NT2/D1 (cell line): ENCODE results near the gene KIDINS220.

Source experiments
- SUZ12 ChIP-seq: IDR thresholded peaks from 2 replicates; pipeline ENCODE4 v1.6.1; 2011; ENCODE audit not compliant: insufficient read length, insufficient read depth; ENCODE audit errors: extremely low read depth
- YY1 ChIP-seq: IDR thresholded peaks from 2 replicates; pipeline ENCODE4 v1.6.1; 2011; ENCODE audit not compliant: insufficient read length, insufficient read depth
- ZNF274 ChIP-seq: IDR thresholded peaks from 2 replicates; pipeline ENCODE4 v1.6.1; 2011; ENCODE audit warnings: mild to moderate bottlenecking, low read depth, low read length

DNA sequence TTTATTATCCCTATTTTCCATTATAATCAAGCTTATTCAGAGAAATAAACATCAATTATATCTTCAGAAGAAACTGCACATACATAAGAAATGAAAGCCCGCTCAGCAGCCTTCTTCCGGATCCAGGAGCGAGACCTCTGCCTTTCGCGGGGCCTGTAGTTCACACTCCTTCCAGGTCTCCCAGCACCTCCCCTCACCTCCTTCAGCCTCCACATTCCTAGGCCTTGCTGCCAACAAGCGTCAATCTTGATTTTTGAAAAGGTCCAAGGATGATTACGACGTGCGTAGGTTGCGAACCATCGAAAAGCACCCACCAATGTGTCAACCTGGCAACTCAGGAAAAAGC lies 355 bp upstream of the KIDINS220 start:
- no peak for TF ChIP-seq ZNF274
- TF ChIP-seq SUZ12, result no peak
- TF ChIP-seq YY1, result no peak
